Endothelial cell of umbilical vein (primary cell): ENCODE measurements around the gene RIPOR1. TPM values are rescaled to one million over a fixed set of nuclear protein-coding genes. Genes with fewer than 3 reads are reported as not detected.
"Not testable (repeated sequence)": the region's sequence is repeated elsewhere in the genome, so short reads cannot be mapped to it uniquely, and the experiment has no call there.

ENCODE experiments used
- BruUV-seq: library from RNA; stranded (reverse); fragments of 400-500 nt; replicated peaks from 2 replicates; lab custom pipeline; 2021; lab: Mats Ljungman, UMichigan
- CTCF ChIA-PET: fragments of 300-600, 350-600 bp; sonication (Branson Sonifier 250); formaldehyde crosslinking; loops from one replicate; lab custom pipeline; 2021; ENCODE audit warnings: antibody characterized with exemption, inconsistent platforms; lab: Charles Lee
- POLR2A ChIA-PET: fragments of 300-600, 350-600 bp; sonication (Branson Sonifier 250); formaldehyde crosslinking; loops from one replicate; lab custom pipeline; 2021; ENCODE audit warnings: antibody characterized with exemption, inconsistent platforms; lab: Charles Lee
- DNase-seq: peaks from one replicate; pipeline ENCODE4 v3.0.0-alpha.2; 2011; ENCODE audit warnings: low read depth, low spot score
- FAIRE-seq: peaks from 2 replicates; lab custom pipeline; 2011; peaks lifted over from hg19 to GRCh38; lab: Jason Lieb, UNC
- H2AFZ ChIP-seq: 2 replicates; pipeline ENCODE4 v1.6.0; 2012; ENCODE audit warnings: low read depth, low read length, control low read depth, inconsistent platforms
- H3K27ac ChIP-seq: 2 replicates; pipeline ENCODE4 v1.5.1; 2011; ENCODE audit warnings: low read depth, mild to moderate bottlenecking, control low read depth, low read length, moderate library complexity; ENCODE audit not compliant: insufficient read depth
- H3K27me3 ChIP-seq, 2 experiments: 2 replicates each; pipeline versions ENCODE4 v1.6.0 to v1.6.1; 2011; ENCODE audit warnings: low read length in 2 of 2, mixed read lengths in 1 of 2; ENCODE audit not compliant: control insufficient read depth in 2 of 2, insufficient read depth in 2 of 2
- H3K36me3 ChIP-seq, 2 experiments: 2 replicates in 1 of 2; 3 replicates in 1 of 2; pipeline ENCODE4 v1.5.1; 2011; ENCODE audit warnings: low read length in 2 of 2, mild to moderate bottlenecking in 1 of 2, moderate library complexity in 1 of 2; ENCODE audit not compliant: control insufficient read depth in 2 of 2, insufficient read depth in 2 of 2; ENCODE audit errors: extremely low read depth in 1 of 2
- H3K4me1 ChIP-seq: 3 replicates; pipeline ENCODE4 v1.5.1; 2011; ENCODE audit warnings: mild to moderate bottlenecking, low read length; ENCODE audit not compliant: control insufficient read depth, insufficient read depth; ENCODE audit errors: extremely low read depth
- H3K4me2 ChIP-seq: 2 replicates; pipeline ENCODE4 v1.6.1; 2011; ENCODE audit warnings: low read length, control low read depth, mixed read lengths; ENCODE audit not compliant: insufficient read depth
- H3K4me3 ChIP-seq, 3 experiments: fragments of 200-600 bp in 1 of 3; sonication (generic), shearing (Covaris generic) in 1 of 3; replicated peaks in 1 of 3; 2 replicates each; pipeline ENCODE4 v1.5.1; 2011 to 2016; ENCODE audit warnings: control low read depth in 3 of 3, low read length in 3 of 3, mild to moderate bottlenecking in 2 of 3, inconsistent platforms in 1 of 3, low read depth in 1 of 3, moderate library complexity in 1 of 3; ENCODE audit not compliant: insufficient read depth in 1 of 3
- H3K79me2 ChIP-seq: 2 replicates; pipeline ENCODE4 v1.6.0; 2012; ENCODE audit warnings: low read length, inconsistent platforms; ENCODE audit not compliant: control insufficient read depth, insufficient read depth
- H3K9ac ChIP-seq: replicated peaks from 2 replicates; pipeline ENCODE3; 2011; ENCODE audit warnings: low read length, control low read depth; ENCODE audit not compliant: insufficient read depth; ENCODE audit errors: extremely low read depth
- H3K9me1 ChIP-seq: replicated peaks from 3 replicates; pipeline ENCODE4 v1.6.0; 2011; ENCODE audit warnings: mild to moderate bottlenecking, low read length; ENCODE audit not compliant: control insufficient read depth, insufficient read depth; ENCODE audit errors: extremely low read depth
- H3K9me3 ChIP-seq: replicated peaks from 2 replicates; pipeline ENCODE4 v1.5.1; 2012; ENCODE audit warnings: low read length, inconsistent platforms; ENCODE audit not compliant: control insufficient read depth, insufficient read depth
- H4K20me1 ChIP-seq: replicated peaks from 2 replicates; pipeline ENCODE3; 2011; ENCODE audit warnings: mild to moderate bottlenecking, low read length; ENCODE audit not compliant: control insufficient read depth, insufficient read depth; ENCODE audit errors: extremely low read depth
- CTCF ChIP-seq, 2 donors: IDR thresholded peaks; 1 replicate in 1 of 2; 2 replicates in 1 of 2; pipeline ENCODE4 v1.5.1; 2011; ENCODE audit warnings: low read length in 2 of 2, mild to moderate bottlenecking in 2 of 2, moderate library complexity in 2 of 2, control low read depth in 1 of 2, inconsistent platforms in 1 of 2, low read depth in 1 of 2; ENCODE audit not compliant: insufficient read depth in 1 of 2; ENCODE audit errors: extremely low read depth in 1 of 2
- EZH2 ChIP-seq: IDR thresholded peaks from 2 replicates; pipeline ENCODE4 v1.6.1; 2012; ENCODE audit warnings: borderline replicate concordance, low read depth, mild to moderate bottlenecking, moderate library complexity, low read length, inconsistent platforms; ENCODE audit not compliant: severe bottlenecking
- FOS ChIP-seq: IDR thresholded peaks from 2 replicates; pipeline ENCODE4 v1.6.1; 2011; ENCODE audit warnings: mild to moderate bottlenecking, low read length, moderate library complexity, borderline replicate concordance; ENCODE audit not compliant: insufficient read depth
- GATA2 ChIP-seq: IDR thresholded peaks from 2 replicates; pipeline ENCODE4 v1.7.0; 2011; ENCODE audit warnings: low read depth, mild to moderate bottlenecking, moderate library complexity, mixed read lengths, low read length; ENCODE audit not compliant: insufficient read length, insufficient read depth
- JUN ChIP-seq: IDR thresholded peaks from 2 replicates; pipeline ENCODE4 v1.6.1; 2011; ENCODE audit warnings: borderline replicate concordance, low read depth; ENCODE audit not compliant: insufficient read length, insufficient read depth
- MYC ChIP-seq: IDR thresholded peaks from one replicate; pipeline ENCODE4 v1.6.1; 2011; ENCODE audit warnings: mild to moderate bottlenecking, low read depth, low read length
- POLR2A ChIP-seq: IDR thresholded peaks from 2 replicates; pipeline ENCODE4 v1.6.1; 2012; ENCODE audit warnings: low read depth, mild to moderate bottlenecking, control low read depth, low read length
- POLR2AphosphoS5 ChIP-seq: IDR thresholded peaks from 2 replicates; pipeline ENCODE4 v1.6.1; 2012; ENCODE audit warnings: low read depth, mild to moderate bottlenecking, control low read depth, low read length, moderate library complexity; ENCODE audit not compliant: insufficient read depth
- dilution Hi-C: fragments of 300-500 bp; cut with MboI; formaldehyde crosslinking; loops from one replicate; pipeline ENCODE4 v1.15.0; 2019; ENCODE audit warnings: low sequenced_read_pairs; ENCODE audit not compliant: extremely low pct_ligation_motif_present
- intact Hi-C: fragments of 100-400 bp; cut with micrococcal nuclease; formaldehyde crosslinking; loops from one replicate; pipeline ENCODE4 v1.10.0; 2022
- polyA plus RNA-seq, 4 experiments: library from polyadenylated mRNA; depleted of rRNA in 3 of 4; stranded (reverse) in 3 of 4; unstranded in 1 of 4; fragments of >200 nt; gene quantifications; 2 replicates each; pipeline versions ENCODE4 v1.2.1 to v1.2.3, GENCODE V29; 2011 to 2012; ENCODE audit warnings: missing spikeins in 1 of 4
- total RNA-seq: library from RNA; stranded (reverse); gene quantifications from 2 replicates; pipeline ENCODE4 v1.2.3, GENCODE V29; 2021
- TF ChIP-seq, protein P1 (sequence below): IDR thresholded peaks from 2 replicates; pipeline ENCODE4 v1.6.1; 2011; ENCODE audit not compliant: insufficient read depth, insufficient read length

RIPOR1 gene
- total and polyA plus RNA-seq, 2 donors (not counting 3 experiments of a cell fraction or from before 2014, with no cell fraction given), result 45.3 to 144 TPM

DNA sequence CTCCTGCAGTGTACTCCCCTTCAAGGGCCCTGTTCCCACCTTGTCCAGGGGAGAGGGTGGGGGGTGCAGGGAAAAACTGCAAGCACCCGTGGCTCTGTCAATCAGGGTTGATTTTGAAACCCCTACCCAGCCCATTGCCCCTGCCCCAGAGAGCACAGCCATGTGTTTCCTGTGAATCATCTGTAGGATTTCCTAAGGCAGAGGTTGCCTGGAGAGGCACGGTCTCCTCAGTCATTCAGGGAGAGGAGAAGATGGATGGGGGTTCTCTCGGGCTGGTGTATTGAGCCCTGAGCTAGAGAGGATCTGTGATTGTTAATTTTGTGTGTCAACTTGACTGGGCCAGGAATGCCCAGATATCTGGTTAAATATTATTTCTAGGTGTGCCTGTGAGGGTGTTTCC is 41.8 kb upstream of the RIPOR1 start:
- peak; percentile 83 for FAIRE-seq
- TF ChIP-seq CTCF (IDR thresholded peaks at IDR 0.05; ENCODE audit: extremely low read depth in 1 of 2, insufficient read depth in 1 of 2, low read depth in 1 of 2, low read length in 2 of 2), result no peak
- TF ChIP-seq FOS, result peak; percentile 73
- TF ChIP-seq POLR2A, result peak; percentile 61
- peak; percentile 74 for TF ChIP-seq POLR2AphosphoS5
- TF ChIP-seq, protein P1, sequence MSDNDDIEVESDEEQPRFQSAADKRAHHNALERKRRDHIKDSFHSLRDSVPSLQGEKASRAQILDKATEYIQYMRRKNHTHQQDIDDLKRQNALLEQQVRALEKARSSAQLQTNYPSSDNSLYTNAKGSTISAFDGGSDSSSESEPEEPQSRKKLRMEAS, result no peak
- TF ChIP-seq GATA2, result no peak
- TF ChIP-seq MYC, result no peak
- peak; percentile 43 for TF ChIP-seq JUN
- TF ChIP-seq EZH2, result no peak
- BruUV-seq, result no TSS peak
- H3K27me3 ChIP-seq, result no peaks in the 10 kb centered on the region
- intact Hi-C loops, result no loop called here
- H3K27ac ChIP-seq, result peak overlapping the region; percentile 29
- H3K4me1 ChIP-seq, result peaks cover 22% of the 10 kb centered on the region
- no peaks in the 10 kb centered on the region for H3K36me3 ChIP-seq
- peak overlapping the region; percentile 27 for H3K4me2 ChIP-seq
- H3K9ac ChIP-seq, result no peak overlapping the region
- H3K4me3 ChIP-seq, result no peak overlapping the region
- dilution Hi-C loops, result no loop called here
- peak overlapping the region; percentile 42 for H2AFZ ChIP-seq
- H3K9me1 ChIP-seq, result no peaks in the 10 kb centered on the region
- no peaks in the 10 kb centered on the region for H3K9me3 ChIP-seq
- POLR2A ChIA-PET, result no interaction called here
- H4K20me1 ChIP-seq, result no peaks in the 10 kb centered on the region
- H3K79me2 ChIP-seq, result no peaks in the 10 kb centered on the region
- DNase-seq, result peak; percentile 71
- CTCF ChIA-PET, result interaction anchor here (1.4 to 12.4 kb wide), 3 partner anchors 27 to 51 kb away, joined by 4 to 247 read pairs (median 28); no protein-coding TSS in a partner anchor

DNA sequence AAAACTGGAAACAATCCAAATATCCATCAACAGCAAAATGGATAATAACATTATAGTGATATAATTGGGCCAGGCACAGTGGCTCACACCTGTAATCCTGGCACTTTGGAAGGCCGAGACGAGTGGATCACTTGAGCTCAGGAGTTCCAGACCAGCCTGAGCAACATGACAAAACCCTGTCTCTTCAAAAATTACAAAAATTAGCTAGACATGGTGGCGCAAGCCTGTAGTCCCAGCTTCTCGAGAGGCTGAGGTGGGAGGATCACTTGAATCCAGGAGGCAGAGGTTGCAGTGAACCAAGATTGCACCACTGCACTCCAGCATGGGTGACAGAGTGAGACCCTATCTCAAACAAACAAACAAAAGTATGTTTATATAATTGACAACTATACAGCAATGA is 41.1 kb upstream of the RIPOR1 start:
- BruUV-seq, result not testable (repeated sequence)
- CTCF ChIA-PET, result interaction anchor here (4.3 to 12.4 kb wide), 2 partner anchors 26 to 34 kb away, joined by 28 to 247 read pairs; no protein-coding TSS in a partner anchor

More for the DNA sequence above, 41.1 kb upstream of the RIPOR1 start:
- H3K9me1 ChIP-seq, H3K79me2 ChIP-seq, DNase-seq, dilution Hi-C loops, H3K27me3 ChIP-seq, H3K9ac ChIP-seq, H3K4me2 ChIP-seq, H3K27ac ChIP-seq, H3K4me3 ChIP-seq, H4K20me1 ChIP-seq, H3K36me3 ChIP-seq, intact Hi-C loops, H3K9me3 ChIP-seq, POLR2A ChIA-PET, H2AFZ ChIP-seq: not testable (repeated sequence)
- FAIRE-seq, result peak; percentile 31
- peaks cover 14% of the 10 kb centered on the region for H3K4me1 ChIP-seq
